ENCODE data around the gene MMS22L.

The MMS22L gene

DNA sequence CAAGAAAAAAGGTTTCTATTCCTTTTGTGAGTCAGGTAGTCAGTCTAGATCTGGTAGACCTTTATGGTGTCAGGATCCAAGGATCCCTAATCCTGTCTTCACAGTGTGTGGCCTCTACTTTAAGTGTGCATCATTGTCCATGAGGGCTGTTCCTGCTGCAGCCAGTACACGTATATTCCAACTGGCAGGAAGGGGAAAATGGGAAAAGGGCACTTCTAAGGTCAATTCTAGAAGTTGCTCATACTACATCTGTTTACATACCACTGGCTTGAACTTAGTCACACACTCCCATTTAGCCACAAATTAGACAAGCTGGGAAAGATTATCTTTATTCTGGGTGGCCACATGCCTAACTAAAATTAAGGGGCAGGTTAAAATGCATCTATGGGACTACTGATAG, 9.7 kb upstream of the MMS22L start:
- no peak overlapping the region for H3K27ac Mint-ChIP-seq
- TF ChIP-seq, protein P1, sequence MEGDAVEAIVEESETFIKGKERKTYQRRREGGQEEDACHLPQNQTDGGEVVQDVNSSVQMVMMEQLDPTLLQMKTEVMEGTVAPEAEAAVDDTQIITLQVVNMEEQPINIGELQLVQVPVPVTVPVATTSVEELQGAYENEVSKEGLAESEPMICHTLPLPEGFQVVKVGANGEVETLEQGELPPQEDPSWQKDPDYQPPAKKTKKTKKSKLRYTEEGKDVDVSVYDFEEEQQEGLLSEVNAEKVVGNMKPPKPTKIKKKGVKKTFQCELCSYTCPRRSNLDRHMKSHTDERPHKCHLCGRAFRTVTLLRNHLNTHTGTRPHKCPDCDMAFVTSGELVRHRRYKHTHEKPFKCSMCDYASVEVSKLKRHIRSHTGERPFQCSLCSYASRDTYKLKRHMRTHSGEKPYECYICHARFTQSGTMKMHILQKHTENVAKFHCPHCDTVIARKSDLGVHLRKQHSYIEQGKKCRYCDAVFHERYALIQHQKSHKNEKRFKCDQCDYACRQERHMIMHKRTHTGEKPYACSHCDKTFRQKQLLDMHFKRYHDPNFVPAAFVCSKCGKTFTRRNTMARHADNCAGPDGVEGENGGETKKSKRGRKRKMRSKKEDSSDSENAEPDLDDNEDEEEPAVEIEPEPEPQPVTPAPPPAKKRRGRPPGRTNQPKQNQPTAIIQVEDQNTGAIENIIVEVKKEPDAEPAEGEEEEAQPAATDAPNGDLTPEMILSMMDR (IDR thresholded peaks at IDR 0.05), result no peak
- no peak for DNase-seq
- H3K27me3 Mint-ChIP-seq (ENCODE audit: low read depth, poor library complexity), result peaks cover 4% of the 10 kb centered on the region
- no peaks in the 10 kb centered on the region for H3K4me1 Mint-ChIP-seq
- no peaks in the 10 kb centered on the region for H3K36me3 Mint-ChIP-seq (ENCODE audit: low read depth)
- no peak overlapping the region for H3K4me3 Mint-ChIP-seq
- H3K9me3 Mint-ChIP-seq, result peaks cover 8% of the 10 kb centered on the region

DNA sequence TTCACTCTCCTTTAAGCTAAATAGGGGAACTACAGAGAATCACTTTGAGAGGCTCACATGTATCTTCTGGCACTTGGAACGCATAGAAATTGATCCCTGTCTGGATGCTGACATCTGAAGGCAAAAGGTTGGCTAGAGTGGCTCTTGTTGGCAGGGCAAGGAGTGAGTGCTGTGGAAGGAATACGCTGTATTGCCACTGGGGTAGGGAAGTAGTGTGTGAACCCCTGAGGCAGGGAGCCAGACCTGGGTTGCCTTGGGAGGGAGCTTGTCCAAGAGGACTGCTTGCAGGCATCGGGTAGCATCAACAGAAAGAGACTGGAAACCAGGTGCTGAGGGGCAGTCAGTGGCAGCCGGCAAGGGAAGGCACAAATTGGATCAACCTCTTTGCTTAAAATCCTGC, 8.9 kb upstream of the MMS22L start:
- H3K27me3 Mint-ChIP-seq (ENCODE audit: low read depth, poor library complexity), result peaks cover 4% of the 10 kb centered on the region
- no peak overlapping the region for H3K27ac Mint-ChIP-seq
- H3K4me1 Mint-ChIP-seq, result no peaks in the 10 kb centered on the region
- no peaks in the 10 kb centered on the region for H3K36me3 Mint-ChIP-seq (ENCODE audit: low read depth)
- H3K4me3 Mint-ChIP-seq, result no peak overlapping the region
- peaks cover 4% of the 10 kb centered on the region for H3K9me3 Mint-ChIP-seq
- TF ChIP-seq, protein P1 (IDR thresholded peaks at IDR 0.05), result no peak
- DNase-seq, result no peak

- Mint-ChIP-seq H3K36me3 (ENCODE audit: low read depth) (no peaks in the 10 kb centered on the region), H3K4me1 (peaks cover 2% of the 10 kb centered on the region), H3K4me3 (no peak overlapping the region), H3K27me3 (ENCODE audit: low read depth, poor library complexity) (peaks cover 2% of the 10 kb centered on the region), H3K9me3 (peaks cover 4% of the 10 kb centered on the region), H3K27ac (no peak overlapping the region)
- DNase-seq, result no peak
- TF ChIP-seq, protein P1 (IDR thresholded peaks at IDR 0.05), result no peak
These were observed 6.3 kb upstream of the MMS22L start for GRCh38 chr6:97289332-97289731.

DNA sequence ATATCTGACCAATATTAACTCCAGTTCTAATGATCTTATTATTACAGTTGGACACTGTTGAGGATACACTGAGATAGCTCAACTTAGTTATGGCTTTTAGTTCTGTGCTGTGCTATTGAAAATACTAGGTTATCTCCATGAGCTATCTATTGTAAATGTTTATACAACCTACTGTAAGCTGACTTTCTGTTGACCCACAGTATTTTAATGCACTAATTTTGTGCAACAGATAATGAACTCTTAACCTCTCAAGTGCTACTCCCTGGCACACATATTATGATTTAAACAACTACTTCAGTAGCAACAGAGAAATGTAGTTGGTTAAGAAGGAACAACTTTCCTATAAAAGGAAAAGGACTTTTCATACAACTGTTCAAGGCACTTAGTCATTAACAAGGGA, 5.2 kb upstream of the MMS22L start:
- Mint-ChIP-seq H3K4me3 (no peak overlapping the region), H3K4me1 (peaks cover 14% of the 10 kb centered on the region), H3K9me3 (peaks cover 4% of the 10 kb centered on the region)

DNA sequence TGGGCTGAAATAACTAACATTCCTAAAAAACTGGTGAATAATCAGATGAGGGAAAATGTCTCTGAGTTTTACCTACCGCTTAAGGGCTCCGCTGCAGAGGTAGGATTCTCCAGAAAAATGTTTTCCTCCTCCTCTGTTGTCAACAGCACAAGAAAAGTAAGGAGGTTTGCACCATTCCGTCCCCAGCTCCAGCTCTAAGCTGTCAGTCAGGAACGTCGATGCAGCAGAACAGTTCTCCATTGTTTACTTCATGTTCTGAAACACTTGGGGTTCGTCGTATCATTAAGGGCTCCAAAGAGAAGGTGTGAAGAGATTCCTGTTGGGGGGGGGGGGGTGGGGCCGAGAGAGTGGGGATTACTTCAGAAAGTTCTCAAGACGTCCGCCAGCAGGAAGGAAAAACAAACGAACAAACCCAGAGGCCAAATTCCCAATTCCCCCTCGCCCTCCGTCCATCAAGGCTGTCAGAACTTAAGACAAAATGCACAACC, 734 bp downstream of the MMS22L start:
- H3K27ac Mint-ChIP-seq, result peak overlapping the region; percentile 90
- H3K27me3 Mint-ChIP-seq (ENCODE audit: low read depth, poor library complexity), result peaks cover 9% of the 10 kb centered on the region
- TF ChIP-seq, protein P1 (IDR thresholded peaks at IDR 0.05), result no peak
- peaks cover 33% of the 10 kb centered on the region for H3K36me3 Mint-ChIP-seq (ENCODE audit: low read depth)
- H3K4me3 Mint-ChIP-seq, result peak overlapping the region; percentile 98
- peaks cover 50% of the 10 kb centered on the region for H3K4me1 Mint-ChIP-seq
- no peaks in the 10 kb centered on the region for H3K9me3 Mint-ChIP-seq
- DNase-seq, result no peak

More for the DNA sequence above, 5.2 kb upstream of the MMS22L start:
- Mint-ChIP-seq H3K36me3 (ENCODE audit: low read depth) (no peaks in the 10 kb centered on the region), H3K27ac (no peak overlapping the region), H3K27me3 (ENCODE audit: low read depth, poor library complexity) (peaks cover 1% of the 10 kb centered on the region)
- no peak for DNase-seq
- TF ChIP-seq, protein P1 (IDR thresholded peaks at IDR 0.05), result no peak

DNA sequence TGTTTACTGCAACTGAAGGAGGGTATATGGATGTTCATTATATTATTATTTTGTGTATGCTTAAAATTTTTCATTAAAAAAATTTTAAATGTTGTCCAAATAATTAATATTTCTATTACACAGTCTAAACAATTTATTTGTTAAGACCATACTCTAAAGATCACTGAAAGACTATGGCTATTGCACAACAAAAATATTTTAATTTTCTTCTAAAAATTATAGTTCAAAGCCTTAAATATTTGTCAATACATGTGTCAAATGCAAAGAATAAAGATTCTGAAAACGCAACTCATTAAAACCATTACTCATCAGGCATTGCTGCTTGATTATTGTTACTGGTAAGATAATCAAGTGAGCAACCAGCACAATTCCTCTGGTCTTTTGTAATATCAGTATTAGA, 2.2 kb downstream of the MMS22L start:
- TF ChIP-seq, protein P1 (IDR thresholded peaks at IDR 0.05), result no peak
- no peak for DNase-seq
- peak overlapping the region; percentile 98 for H3K4me3 Mint-ChIP-seq
- H3K27ac Mint-ChIP-seq, result no peak overlapping the region
- H3K9me3 Mint-ChIP-seq, result no peaks in the 10 kb centered on the region
- peaks cover 11% of the 10 kb centered on the region for H3K27me3 Mint-ChIP-seq (ENCODE audit: low read depth, poor library complexity)
- peaks cover 46% of the 10 kb centered on the region for H3K36me3 Mint-ChIP-seq (ENCODE audit: low read depth)
- peaks cover 52% of the 10 kb centered on the region for H3K4me1 Mint-ChIP-seq
